Tibial artery (tissue), 4 donors: ENCODE measurements around the gene TRPM2.
"Not testable (repeated sequence)": the region's sequence is repeated elsewhere in the genome, so short reads cannot be mapped to it uniquely, and the experiment has no call there.

ENCODE experiments used
- DNase-seq, 2 donors: peaks; one replicate each; pipeline ENCODE4 v3.0.0-alpha.2; 2019
- H3K27ac ChIP-seq, 2 donors: fragments of 200-600 bp; sonication (generic) in 1 of 2; 1 replicate in 1 of 2; 2 replicates in 1 of 2; pipeline ENCODE4 v1.5.1; 2018 to 2019; ENCODE audit warnings: mild to moderate bottlenecking in 1 of 2
- H3K27me3 ChIP-seq, 2 donors: fragments of 200-600 bp; sonication (generic) in 1 of 2; one replicate each; pipeline versions ENCODE4 v1.5.1 to v1.6.0; 2016 to 2019
- H3K36me3 ChIP-seq, 3 donors: fragments of 200-600 bp; sonication (generic) in 2 of 3; one replicate each; pipeline ENCODE4 v1.5.1; 2016 to 2019; ENCODE audit warnings: mild to moderate bottlenecking in 2 of 3
- H3K4me1 ChIP-seq, 4 donors: fragments of 200-600 bp; sonication (generic) in 2 of 4; 1 replicate in 3 of 4; 2 replicates in 1 of 4; pipeline ENCODE4 v1.5.1; 2016 to 2019
- H3K4me3 ChIP-seq, 2 donors: fragments of 200-600 bp; sonication (generic) in 1 of 2; 1 replicate in 1 of 2; 2 replicates in 1 of 2; pipeline ENCODE4 v1.5.1; 2018 to 2019; ENCODE audit warnings: mild to moderate bottlenecking in 2 of 2
- H3K9me3 ChIP-seq, 3 donors: fragments of 200-600 bp; sonication (generic) in 1 of 3; one replicate each; pipeline ENCODE4 v1.5.1; 2016 to 2019
- intact Hi-C: fragments of 100-400 bp; cut with DNase I; formaldehyde crosslinking; loops from one replicate; pipeline ENCODE4 v1.15.0; 2023; ENCODE audit warnings: low total_unique reads
- TF ChIP-seq, protein P1 (sequence below), 2 experiments: fragments of 200-600 bp in 1 of 2; fragments of 450-650 bp in 1 of 2; IDR thresholded peaks; one replicate each; pipeline ENCODE4 v1.5.1; 2017 to 2019; ENCODE audit warnings: antibody characterized with exemption in 2 of 2, mild to moderate bottlenecking in 1 of 2, moderate library complexity in 1 of 2

TRPM2 gene

DNA sequence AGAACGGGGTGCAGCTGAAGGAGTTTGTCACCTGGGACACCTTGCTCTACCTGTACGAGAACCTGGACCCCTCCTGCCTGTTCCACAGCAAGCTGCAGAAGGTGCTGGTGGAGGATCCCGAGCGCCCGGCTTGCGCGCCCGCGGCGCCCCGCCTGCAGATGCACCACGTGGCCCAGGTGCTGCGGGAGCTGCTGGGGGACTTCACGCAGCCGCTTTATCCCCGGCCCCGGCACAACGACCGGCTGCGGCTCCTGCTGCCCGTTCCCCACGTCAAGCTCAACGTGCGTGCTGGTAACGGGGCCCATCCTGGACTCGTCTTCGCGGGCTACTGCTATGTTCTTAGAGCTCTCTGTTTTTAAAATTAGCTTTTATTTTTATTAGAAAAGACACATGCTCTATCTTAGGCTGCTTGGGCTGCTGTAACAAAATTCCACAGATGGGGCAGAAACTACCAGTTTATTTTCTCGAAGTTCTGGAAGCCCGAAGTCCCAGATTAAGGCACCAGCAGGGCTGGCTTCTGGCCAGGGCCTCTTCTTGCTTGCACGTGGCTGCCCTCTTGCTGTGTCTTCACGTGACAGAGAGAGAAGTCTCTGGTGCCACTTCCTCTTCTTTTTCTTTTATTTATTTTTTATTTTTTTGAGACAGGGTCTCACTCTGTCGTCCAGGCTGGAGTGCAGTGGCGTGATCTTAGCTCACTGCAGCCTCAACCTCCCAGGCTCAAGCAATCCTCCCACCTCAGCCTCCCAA lies 38.1 kb downstream of the TRPM2 start:
- Histone ChIP-seq H3K36me3 (no peaks in the 10 kb centered on the region), H3K4me1 (no peaks in the 10 kb centered on the region), H3K27me3 (peaks cover 0 to 22% of the 10 kb centered on the region in 2 donors), H3K27ac (no peak overlapping the region), H3K9me3 (peaks cover 0 to 23% (median 22%) of the 10 kb centered on the region in 3 donors), H3K4me3 (no peak overlapping the region)
- peak; percentile 82 to 84 for DNase-seq
- TF ChIP-seq, protein P1, sequence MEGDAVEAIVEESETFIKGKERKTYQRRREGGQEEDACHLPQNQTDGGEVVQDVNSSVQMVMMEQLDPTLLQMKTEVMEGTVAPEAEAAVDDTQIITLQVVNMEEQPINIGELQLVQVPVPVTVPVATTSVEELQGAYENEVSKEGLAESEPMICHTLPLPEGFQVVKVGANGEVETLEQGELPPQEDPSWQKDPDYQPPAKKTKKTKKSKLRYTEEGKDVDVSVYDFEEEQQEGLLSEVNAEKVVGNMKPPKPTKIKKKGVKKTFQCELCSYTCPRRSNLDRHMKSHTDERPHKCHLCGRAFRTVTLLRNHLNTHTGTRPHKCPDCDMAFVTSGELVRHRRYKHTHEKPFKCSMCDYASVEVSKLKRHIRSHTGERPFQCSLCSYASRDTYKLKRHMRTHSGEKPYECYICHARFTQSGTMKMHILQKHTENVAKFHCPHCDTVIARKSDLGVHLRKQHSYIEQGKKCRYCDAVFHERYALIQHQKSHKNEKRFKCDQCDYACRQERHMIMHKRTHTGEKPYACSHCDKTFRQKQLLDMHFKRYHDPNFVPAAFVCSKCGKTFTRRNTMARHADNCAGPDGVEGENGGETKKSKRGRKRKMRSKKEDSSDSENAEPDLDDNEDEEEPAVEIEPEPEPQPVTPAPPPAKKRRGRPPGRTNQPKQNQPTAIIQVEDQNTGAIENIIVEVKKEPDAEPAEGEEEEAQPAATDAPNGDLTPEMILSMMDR (IDR thresholded peaks at IDR 0.05): no peak
- intact Hi-C loops: no loop called here

DNA sequence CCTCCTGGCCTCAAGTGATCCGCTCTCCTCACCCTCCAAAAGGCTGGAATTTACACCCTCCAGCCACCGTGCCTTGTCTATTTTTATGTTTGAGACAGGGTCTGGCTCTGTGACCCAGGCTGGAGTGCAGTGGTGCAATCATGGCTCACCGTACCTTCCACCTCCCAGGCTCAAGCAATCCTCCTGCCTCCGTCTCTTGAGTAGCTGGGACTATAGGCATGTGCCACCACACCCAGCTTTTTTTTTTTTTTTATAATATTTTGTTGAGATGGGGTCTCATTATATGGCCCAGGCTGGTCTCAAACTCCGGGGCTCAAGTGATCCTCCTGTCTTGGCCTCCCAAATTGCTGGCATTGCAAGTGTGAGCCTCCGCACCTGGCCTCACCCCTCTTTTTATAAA lies 38.8 kb downstream of the TRPM2 start:
- TF ChIP-seq, protein P1 (IDR thresholded peaks at IDR 0.05): no peak
- Histone ChIP-seq H3K4me3 (no peak overlapping the region), H3K9me3 (peaks cover 0 to 17% (median 16%) of the 10 kb centered on the region in 3 donors), H3K4me1 (no peaks in the 10 kb centered on the region), H3K27me3 (peaks cover 0 to 22% of the 10 kb centered on the region in 2 donors), H3K36me3 (no peaks in the 10 kb centered on the region), H3K27ac (no peak overlapping the region)
- DNase-seq: no peak
- intact Hi-C loops: no loop called here

DNA sequence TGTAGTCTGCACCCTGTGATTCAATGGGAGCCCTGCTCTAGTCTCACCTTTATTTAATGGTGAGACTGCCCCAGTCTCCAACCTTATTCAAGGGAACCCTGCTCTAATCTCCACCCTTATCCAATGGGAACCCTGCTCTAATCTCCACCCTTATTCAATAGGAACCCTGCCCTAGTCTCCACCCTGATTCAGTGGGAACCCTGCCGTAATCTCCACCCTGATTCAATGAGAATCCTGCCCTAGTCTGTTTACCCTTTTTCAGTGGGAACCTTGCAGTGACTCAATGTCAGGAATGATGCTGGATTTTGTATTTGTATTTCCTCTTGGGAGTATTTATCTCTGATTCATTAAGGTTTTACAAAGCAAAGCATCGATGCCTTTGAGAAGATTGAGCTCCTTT lies 39.5 kb downstream of the TRPM2 start:
- H3K9me3 ChIP-seq: peaks cover 0 to 15% (median 14%) of the 10 kb centered on the region in 3 donors
- H3K27me3 ChIP-seq: peaks cover 0 to 22% of the 10 kb centered on the region in 2 donors
- H3K4me3 ChIP-seq: no peak overlapping the region
- no peaks in the 10 kb centered on the region for H3K36me3 ChIP-seq
- DNase-seq: no peak
- no peak overlapping the region for H3K27ac ChIP-seq
- no peaks in the 10 kb centered on the region for H3K4me1 ChIP-seq
- TF ChIP-seq, protein P1 (IDR thresholded peaks at IDR 0.05): no peak
- intact Hi-C loops: no loop called here

DNA sequence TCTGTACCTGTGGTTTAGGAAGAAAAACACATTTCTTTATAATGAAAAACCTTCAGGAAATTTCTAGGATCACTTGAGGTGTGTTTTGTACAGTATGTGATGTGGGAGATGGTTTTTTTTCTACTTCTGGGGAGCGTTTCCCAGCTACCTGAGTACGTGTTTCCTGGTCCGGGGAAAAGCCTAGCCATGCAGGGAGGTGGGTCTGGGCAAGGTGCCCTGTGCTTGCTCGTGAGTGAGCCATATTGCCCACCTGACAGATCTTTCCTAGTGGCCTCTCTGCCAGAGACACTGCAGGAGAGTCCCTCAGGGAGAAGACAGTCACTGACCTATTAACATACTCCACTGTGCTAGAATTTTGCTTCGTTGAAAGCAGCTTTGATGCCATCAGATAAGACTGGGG lies 41.3 kb downstream of the TRPM2 start:
- no peak for DNase-seq
- H3K27ac ChIP-seq: no peak overlapping the region
- intact Hi-C loops: no loop called here
- TF ChIP-seq, protein P1 (IDR thresholded peaks at IDR 0.05): no peak
- no peak overlapping the region for H3K4me3 ChIP-seq
- peaks cover 0 to 15% (median 14%) of the 10 kb centered on the region in 3 donors for H3K9me3 ChIP-seq
- no peaks in the 10 kb centered on the region for H3K36me3 ChIP-seq
- H3K27me3 ChIP-seq: peaks cover 0 to 29% of the 10 kb centered on the region in 2 donors
- H3K4me1 ChIP-seq: no peaks in the 10 kb centered on the region

DNA sequence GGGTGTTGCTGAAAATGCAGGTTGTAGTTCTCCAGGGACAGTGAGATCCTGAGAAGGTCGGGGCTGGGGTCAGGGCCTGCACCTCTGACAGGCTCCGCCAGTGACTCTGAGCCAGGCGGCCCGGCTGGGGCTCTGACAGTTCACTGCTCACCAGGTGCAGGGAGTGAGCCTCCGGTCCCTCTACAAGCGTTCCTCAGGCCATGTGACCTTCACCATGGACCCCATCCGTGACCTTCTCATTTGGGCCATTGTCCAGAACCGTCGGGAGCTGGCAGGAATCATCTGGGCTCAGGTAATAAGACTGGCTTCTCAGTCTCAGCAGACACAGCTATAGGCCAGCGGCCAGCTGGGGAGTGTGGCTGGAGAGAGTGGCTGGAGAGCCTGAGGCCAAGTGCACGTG lies 41.8 kb downstream of the TRPM2 start:
- TF ChIP-seq, protein P1 (IDR thresholded peaks at IDR 0.05): no peak
- no peak for DNase-seq
- no peaks in the 10 kb centered on the region for H3K36me3 ChIP-seq
- intact Hi-C loops: no loop called here
- H3K27me3 ChIP-seq: peaks cover 0 to 34% of the 10 kb centered on the region in 2 donors
- no peaks in the 10 kb centered on the region for H3K4me1 ChIP-seq
- H3K27ac ChIP-seq: no peak overlapping the region
- H3K4me3 ChIP-seq: no peak overlapping the region
- H3K9me3 ChIP-seq: peaks cover 0 to 15% (median 14%) of the 10 kb centered on the region in 3 donors

DNA sequence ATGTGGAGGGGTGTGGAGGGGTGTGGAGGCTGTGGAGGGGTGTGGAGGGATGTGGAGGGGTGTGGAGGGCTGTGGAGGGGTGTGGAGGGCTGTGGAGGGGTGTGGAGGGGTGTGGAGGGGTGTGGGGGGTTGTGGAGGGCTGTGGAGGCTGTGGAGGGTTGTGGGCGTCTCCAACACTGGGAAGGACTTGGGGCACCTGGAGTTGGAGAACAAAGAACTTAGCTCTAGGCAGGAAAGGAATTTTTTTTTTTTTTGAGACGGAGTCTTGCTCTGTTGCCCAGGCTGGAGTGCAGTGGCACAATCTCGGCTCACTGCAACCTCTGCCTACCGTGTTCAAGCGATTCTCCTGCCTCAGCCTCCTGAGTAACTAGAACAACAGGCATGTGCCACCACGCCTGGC lies 43.4 kb downstream of the TRPM2 start:
- H3K4me1 ChIP-seq, H3K27ac ChIP-seq, H3K4me3 ChIP-seq, DNase-seq, intact Hi-C loops, H3K36me3 ChIP-seq: not testable (repeated sequence)
- Histone ChIP-seq H3K27me3 (peaks cover 0 to 31% of the 10 kb centered on the region in 2 donors), H3K9me3 (peaks cover 0 to 10% (median 6%) of the 10 kb centered on the region in 3 donors)
